Chondrocyte (in vitro differentiated cells): ENCODE results near the gene ABCC2. TPM values are rescaled to one million over a fixed set of nuclear protein-coding genes. Genes with fewer than 3 reads are reported as not detected.

Experiments used
- DNase-seq: peaks from one replicate; pipeline ENCODE4 v3.0.0; 2021; ENCODE audit warnings: mixed read lengths, low spot score
- H3K27ac Mint-ChIP-seq: one replicate; pipeline ENCODE4 v1.8.0; 2021; ENCODE audit warnings: mild to moderate bottlenecking, moderate library complexity, mixed read lengths; ENCODE audit not compliant: unreplicated experiment
- H3K27me3 Mint-ChIP-seq: 2 replicates; pipeline ENCODE4 v1.8.0; 2021; ENCODE audit warnings: low read depth, mixed read lengths
- H3K36me3 Mint-ChIP-seq: 2 replicates; pipeline ENCODE4 v1.8.0; 2021; ENCODE audit warnings: low read depth, mixed read lengths
- H3K4me1 Mint-ChIP-seq: 2 replicates; pipeline ENCODE4 v1.8.0; 2021; ENCODE audit warnings: low read depth, mild to moderate bottlenecking, mixed read lengths
- H3K4me3 Mint-ChIP-seq: one replicate; pipeline ENCODE4 v1.8.0; 2021; ENCODE audit warnings: mild to moderate bottlenecking, moderate library complexity, mixed read lengths; ENCODE audit not compliant: unreplicated experiment
- H3K9me3 Mint-ChIP-seq: 2 replicates; pipeline ENCODE4 v1.8.0; 2021; ENCODE audit warnings: low read depth, mixed read lengths
- total RNA-seq: library from RNA; stranded (reverse); gene quantifications from 3 replicates; pipeline ENCODE4 v1.2.1, GENCODE V29; 2021
- TF ChIP-seq, protein P1 (sequence below): fragments of 200-600 bp; sonication (generic); IDR thresholded peaks from 2 replicates; pipeline ENCODE4 v1.5.0; 2021; ENCODE audit warnings: antibody characterized with exemption, mild to moderate bottlenecking, moderate library complexity

Gene ABCC2
- total RNA-seq, 1 donor from 2014 or later: 0.57 TPM

DNA sequence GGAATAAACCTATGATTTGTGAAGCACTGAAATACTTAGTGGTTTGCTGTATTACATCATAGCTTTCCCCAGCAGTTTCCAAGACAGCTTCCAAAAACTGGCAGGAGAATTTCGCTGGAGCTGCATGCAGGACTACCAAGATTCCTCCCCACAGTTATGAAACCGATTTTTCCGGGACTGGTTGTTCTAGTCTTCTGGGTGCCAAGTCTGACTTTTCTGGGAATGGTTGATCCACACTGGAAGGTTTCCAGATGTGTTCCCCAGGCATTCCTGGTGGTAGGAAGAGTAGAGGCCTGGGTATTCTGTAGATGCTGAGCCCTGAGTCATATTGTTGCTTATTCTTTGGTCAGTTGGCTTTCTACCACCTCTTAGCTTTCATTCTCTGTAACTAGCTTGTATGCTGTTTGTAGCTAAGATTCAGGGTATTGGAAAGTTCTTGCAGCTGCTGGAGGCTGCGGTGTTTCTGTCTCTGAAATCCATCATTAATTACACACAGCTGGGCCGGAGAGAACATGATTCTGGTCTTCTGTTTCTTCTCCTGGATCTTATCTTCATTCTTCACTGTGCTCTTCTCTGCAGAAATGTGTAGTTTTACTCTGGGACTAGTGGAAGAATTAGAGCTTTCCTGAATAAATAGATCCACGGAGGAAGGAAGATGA is 6.3 kb downstream of the ABCC2 start:
- no peak for DNase-seq
- Mint-ChIP-seq H3K4me1 (peaks cover 28% of the 10 kb centered on the region), H3K27me3 (no peaks in the 10 kb centered on the region), H3K4me3 (no peak overlapping the region), H3K9me3 (no peaks in the 10 kb centered on the region), H3K36me3 (no peaks in the 10 kb centered on the region), H3K27ac (peak overlapping the region; percentile 23)
- TF ChIP-seq, protein P1, sequence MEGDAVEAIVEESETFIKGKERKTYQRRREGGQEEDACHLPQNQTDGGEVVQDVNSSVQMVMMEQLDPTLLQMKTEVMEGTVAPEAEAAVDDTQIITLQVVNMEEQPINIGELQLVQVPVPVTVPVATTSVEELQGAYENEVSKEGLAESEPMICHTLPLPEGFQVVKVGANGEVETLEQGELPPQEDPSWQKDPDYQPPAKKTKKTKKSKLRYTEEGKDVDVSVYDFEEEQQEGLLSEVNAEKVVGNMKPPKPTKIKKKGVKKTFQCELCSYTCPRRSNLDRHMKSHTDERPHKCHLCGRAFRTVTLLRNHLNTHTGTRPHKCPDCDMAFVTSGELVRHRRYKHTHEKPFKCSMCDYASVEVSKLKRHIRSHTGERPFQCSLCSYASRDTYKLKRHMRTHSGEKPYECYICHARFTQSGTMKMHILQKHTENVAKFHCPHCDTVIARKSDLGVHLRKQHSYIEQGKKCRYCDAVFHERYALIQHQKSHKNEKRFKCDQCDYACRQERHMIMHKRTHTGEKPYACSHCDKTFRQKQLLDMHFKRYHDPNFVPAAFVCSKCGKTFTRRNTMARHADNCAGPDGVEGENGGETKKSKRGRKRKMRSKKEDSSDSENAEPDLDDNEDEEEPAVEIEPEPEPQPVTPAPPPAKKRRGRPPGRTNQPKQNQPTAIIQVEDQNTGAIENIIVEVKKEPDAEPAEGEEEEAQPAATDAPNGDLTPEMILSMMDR: no peak

DNA sequence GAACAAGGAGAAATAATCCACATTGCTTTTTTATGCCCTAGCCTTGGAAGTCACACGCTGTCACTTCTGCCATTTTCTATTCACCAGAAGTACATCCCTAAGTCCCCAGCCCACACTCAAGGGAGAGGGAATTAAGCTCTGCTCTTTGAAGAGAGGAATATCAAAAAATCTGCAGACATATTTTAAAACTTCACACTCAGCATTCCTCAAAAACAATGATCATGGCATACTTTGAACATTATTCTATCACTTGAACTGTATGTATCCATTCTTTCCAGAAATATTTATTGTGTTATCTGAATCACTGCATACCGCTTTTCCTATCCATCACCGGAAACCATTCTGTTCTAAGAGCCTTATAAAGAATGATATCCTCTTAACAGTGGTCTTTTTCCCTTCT is 9.4 kb downstream of the ABCC2 start:
- H3K4me1 Mint-ChIP-seq: peaks cover 12% of the 10 kb centered on the region
- TF ChIP-seq, protein P1: no peak
- no peaks in the 10 kb centered on the region for H3K9me3 Mint-ChIP-seq
- no peak for DNase-seq
- H3K4me3 Mint-ChIP-seq: no peak overlapping the region
- no peaks in the 10 kb centered on the region for H3K36me3 Mint-ChIP-seq
- no peak overlapping the region for H3K27ac Mint-ChIP-seq
- H3K27me3 Mint-ChIP-seq: no peaks in the 10 kb centered on the region

DNA sequence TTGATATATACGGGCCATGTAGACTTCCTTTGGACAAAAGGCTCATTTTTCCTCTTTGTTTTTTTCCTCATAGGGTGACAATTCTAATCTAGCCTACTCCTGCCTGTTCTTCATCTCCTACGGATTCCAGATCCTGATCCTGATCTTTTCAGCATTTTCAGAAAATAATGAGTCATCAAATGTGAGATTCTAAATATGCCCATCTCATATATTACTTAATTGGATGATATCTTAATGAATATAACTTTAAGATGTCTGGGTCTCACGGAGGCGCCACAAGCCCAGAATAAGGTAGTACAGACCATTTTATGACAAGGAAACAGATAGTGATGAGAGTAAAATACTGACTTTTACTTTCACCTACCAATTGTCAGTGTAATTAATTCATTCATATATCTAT is 11.4 kb downstream of the ABCC2 start:
- DNase-seq: no peak
- no peak overlapping the region for H3K4me3 Mint-ChIP-seq
- TF ChIP-seq, protein P1: no peak
- H3K36me3 Mint-ChIP-seq: no peaks in the 10 kb centered on the region
- peaks cover 4% of the 10 kb centered on the region for H3K4me1 Mint-ChIP-seq
- H3K27ac Mint-ChIP-seq: no peak overlapping the region
- H3K9me3 Mint-ChIP-seq: no peaks in the 10 kb centered on the region
- H3K27me3 Mint-ChIP-seq: no peaks in the 10 kb centered on the region

DNA sequence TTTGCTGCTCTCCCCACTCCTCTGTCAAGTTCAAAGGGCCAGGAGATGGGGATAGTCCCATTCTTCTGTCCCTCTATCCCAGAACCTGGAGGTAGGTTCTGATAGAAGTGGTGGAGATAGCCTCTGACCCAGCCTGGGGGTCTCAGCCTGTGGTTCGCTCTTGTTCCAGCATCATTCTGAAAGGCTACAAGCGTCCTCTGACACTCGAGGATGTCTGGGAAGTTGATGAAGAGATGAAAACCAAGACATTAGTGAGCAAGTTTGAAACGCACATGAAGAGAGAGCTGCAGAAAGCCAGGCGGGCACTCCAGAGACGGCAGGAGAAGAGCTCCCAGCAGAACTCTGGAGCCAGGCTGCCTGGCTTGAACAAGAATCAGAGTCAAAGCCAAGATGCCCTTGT is 14.5 kb downstream of the ABCC2 start:
- Mint-ChIP-seq H3K27ac (no peak overlapping the region), H3K36me3 (no peaks in the 10 kb centered on the region), H3K27me3 (no peaks in the 10 kb centered on the region), H3K4me1 (no peaks in the 10 kb centered on the region), H3K9me3 (no peaks in the 10 kb centered on the region), H3K4me3 (no peak overlapping the region)
- TF ChIP-seq, protein P1: no peak
- DNase-seq: no peak

DNA sequence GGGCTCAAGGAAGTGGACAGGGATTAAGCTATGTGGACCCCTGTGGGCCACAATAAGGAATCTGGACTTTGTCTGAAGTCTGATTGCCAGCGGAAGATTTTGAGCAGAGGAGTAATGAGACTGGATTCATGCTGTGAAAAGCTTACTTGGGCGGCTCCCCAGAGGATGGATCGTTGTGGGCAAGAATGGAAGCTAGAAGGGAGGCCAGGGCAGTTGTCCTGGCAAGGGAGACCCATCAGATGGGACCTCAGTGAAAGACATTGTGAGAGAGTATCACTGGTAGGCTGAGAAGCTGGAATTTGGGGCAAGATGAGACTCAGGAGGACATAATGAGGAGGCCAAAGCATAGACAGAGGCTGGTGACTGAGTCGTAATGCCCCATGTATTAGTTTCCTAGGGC is 15.6 kb downstream of the ABCC2 start:
- no peak overlapping the region for H3K27ac Mint-ChIP-seq
- H3K9me3 Mint-ChIP-seq: no peaks in the 10 kb centered on the region
- H3K27me3 Mint-ChIP-seq: no peaks in the 10 kb centered on the region
- H3K4me1 Mint-ChIP-seq: no peaks in the 10 kb centered on the region
- no peaks in the 10 kb centered on the region for H3K36me3 Mint-ChIP-seq
- no peak overlapping the region for H3K4me3 Mint-ChIP-seq
- TF ChIP-seq, protein P1: no peak
- DNase-seq: no peak
